ENCODE measurements around the gene CR1L.
"Not testable (repeated sequence)": the region's sequence is repeated elsewhere in the genome, so short reads cannot be mapped to it uniquely, and the experiment has no call there.

DNA sequence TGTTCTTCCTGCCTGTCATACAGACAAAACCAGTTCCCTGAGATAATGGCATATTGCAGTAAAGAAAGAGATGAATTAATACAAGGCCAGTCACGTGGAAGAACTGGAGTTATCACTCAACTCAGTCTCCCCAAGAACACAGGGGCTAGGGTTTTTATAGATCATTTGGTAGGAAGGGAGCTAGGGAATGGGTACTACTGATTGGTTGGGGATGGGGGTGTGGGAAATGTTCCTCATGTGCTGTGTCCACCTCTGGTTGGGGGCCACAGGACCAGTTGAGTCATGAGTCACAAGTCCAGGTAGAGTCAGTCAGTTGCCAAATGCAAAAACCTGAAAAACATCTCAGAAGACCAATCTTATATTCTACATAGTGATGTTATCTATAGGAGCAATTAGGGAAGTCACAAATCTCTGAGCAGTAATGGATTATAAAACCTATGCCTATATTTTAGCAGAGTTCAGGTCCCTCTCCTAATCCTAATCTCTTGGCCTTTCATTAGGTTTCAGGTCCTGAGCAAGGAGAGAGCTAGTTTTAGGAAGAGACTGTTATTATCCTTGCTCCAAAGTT lies 19.3 kb upstream of the CR1L start:
- not testable (repeated sequence) for TF ChIP-seq POLR2AphosphoS5, POLR2A, TAF1, SPI1 (IDR thresholded peaks at IDR 0.05; ENCODE audit: low read depth, low read length)

Data from GM12891 (cell line).